GM18861 (cell line): Measurements from ENCODE around the gene ASIC2.

Experiments used
- ATAC-seq: cut with Tn5 transposase; IDR thresholded peaks from one replicate; pipeline ENCODE4 v1.9.1; 2021; ENCODE audit not compliant: unreplicated experiment

ASIC2 gene

DNA sequence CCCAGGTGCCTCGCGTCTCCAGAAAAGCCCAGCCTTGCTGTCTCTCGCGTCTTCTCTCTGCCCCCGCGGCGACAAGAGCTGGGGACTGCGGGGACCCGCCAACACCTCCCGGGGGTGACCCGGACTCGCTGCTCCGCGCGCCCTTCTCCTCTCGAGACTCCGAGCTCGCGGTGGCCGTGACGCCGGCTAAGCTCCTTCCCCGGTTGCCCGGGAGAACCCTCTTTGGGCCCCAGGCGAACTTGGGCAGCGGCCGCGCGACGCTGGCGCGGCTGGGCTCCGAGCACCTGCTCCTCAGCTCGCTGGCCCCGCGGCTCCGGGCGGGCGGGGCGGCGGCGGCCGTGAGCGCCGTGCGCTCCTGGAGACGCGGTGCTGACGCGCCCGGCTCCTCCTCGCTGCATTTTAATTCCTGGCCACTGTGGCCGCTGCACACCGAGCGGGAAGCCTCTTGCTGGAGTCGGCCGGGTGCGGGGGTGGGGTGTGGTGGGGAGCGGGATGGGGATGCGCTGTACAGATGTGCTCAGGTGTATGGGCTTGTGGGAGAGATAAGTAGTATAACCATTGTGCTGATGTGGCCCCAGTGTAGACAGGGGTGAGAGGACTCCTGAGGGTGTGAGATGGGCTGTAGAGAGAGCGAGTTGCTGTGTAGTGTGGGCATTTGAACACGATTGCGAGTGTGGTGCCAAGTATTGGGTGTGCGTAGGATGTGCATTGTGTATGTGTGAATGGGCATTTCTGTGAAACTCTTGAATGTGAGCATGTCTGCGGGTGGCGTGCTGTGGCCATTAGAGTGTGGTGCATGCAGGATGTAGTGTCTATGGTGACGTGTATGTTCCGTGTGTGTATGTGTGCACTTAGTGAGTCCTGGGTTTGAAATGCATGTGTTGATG, at the start of gene ASIC2:
TSS of gene ASIC2 (minus strand) at position 315 of the 887 bp plus-strand sequence.
- no peak for ATAC-seq

GRCh38 chr17:33342025-33342424, 48.9 kb upstream of the ASIC2 start:
- ATAC-seq = no peak

DNA sequence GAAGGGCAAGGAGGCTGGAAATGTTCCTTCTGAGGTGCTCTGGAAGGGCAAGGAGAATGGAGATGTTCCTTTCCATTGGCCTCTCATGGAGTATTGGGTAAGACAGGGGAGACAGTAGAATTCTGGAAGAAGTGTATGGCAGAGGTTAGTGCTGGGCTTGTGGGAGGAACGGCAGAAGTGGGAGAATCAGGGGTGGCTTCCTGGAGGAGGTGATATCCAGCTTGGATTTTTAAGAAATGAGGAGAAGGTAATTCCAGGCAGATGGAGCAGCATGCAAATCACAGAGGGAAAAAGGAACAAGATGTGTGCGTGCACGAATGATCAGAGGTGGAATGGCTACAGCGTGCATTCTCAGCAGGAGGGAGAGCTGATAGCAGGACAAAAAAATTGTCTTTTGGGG, 45.1 kb upstream of the ASIC2 start:
- no peak for ATAC-seq

DNA sequence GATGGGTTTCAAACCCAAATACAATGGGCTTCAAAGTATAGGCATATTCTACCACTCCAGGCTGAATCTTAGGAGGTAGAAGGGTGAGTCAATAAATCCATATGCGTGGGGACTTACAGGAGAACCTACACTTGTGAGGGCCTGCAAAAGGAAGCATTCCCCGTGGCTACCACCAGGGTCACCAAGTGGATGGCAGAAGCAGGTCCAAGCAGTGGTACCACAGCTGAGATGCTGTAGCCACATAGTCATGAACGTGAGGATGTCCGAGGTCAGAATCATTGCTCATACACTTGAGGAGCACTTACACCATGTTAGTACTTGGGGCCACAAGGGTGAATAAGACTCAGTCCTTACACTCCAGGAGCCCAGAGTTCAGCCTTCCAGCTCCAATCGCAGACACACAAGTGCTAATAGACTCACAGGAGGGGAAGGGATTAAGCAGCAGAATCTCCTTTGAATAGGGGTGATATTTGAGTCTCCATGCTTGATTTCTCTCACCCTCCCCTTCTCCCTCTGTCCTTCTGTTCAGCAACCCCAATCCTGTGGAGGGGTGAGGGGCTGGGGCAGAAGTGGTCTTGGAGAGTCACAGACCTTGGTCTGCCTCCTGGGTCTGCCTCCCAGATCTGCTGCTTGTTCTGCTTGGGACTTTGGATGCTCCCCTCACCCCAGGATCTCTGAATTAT, 42.5 kb upstream of the ASIC2 start:
- ATAC-seq = no peak

DNA sequence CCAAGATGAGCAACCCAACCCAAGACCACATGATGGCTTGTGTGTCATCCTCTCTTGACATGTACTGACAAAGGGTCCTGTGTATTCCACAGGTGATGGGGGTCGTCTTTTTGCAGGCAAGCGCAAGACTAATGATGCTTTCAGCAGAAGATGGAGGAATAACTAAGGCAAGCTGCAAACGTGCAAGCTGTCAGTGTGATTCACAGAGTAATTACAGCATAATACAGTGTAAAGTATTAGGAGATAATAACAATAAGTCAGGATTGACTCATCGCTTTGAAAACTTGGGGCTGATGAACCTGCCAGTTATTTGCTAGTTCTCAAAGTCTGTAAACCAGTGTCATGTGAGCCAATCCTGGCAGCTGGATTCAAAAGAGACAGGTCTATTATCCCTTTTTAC, 41.6 kb upstream of the ASIC2 start:
- no peak for ATAC-seq

DNA sequence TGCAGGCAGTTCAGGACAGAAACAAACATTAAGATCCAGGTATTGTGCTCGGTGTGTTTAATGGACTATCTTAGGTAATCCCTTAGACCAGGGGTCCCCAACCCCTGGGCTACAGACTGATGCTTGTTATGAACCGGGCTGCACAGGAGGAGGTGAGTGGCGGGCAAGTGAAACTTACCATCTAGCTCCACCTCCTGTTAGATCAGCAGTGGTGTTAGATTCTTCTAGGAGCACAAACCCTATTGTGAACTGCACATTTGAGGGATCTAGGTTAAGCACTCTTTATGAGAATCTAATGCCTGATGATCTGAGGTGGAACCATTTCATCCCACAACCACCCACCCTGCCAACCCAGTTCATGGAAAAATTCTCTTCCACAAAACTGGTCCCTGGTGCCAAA, 37.8 kb upstream of the ASIC2 start:
- no peak for ATAC-seq

DNA sequence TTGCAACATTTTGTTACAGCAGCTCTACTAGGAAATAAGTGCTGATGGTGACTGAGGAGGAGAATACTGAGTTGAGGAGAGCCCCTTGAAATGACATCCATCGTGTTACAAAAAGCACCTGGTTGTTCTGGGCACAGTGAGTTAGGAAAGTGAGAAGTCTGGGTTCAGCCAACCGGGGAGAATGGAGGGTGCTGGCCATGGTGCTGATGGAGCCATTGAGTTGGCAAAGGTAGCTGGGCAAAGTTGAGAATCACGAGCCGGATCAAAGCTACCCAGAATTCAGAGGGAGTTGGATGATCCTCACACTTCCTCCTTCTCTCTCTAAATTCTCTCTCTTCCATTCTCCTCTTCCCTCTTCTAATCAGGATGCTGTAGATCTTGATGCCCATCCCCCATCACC, 35.0 kb upstream of the ASIC2 start:
- no peak for ATAC-seq

DNA sequence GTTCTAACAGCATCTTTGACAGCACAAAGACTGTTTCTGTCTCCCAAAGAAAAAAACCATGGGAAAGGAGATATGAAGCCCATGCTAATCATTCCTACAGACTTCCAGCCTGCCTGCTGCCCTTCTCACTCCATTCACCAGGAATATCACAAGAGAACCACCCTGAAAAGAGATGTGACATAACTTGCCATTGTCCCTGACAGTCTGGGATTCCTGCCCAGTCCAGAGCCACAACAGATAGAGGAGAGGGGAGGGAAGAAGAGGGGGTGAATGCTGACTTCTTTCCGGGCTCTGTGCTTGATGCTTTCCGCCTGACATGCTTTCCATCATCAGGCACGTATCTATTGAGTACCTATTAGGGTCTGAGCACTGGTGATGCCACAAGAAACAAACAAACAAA, 31.6 kb upstream of the ASIC2 start:
- ATAC-seq = no peak

DNA sequence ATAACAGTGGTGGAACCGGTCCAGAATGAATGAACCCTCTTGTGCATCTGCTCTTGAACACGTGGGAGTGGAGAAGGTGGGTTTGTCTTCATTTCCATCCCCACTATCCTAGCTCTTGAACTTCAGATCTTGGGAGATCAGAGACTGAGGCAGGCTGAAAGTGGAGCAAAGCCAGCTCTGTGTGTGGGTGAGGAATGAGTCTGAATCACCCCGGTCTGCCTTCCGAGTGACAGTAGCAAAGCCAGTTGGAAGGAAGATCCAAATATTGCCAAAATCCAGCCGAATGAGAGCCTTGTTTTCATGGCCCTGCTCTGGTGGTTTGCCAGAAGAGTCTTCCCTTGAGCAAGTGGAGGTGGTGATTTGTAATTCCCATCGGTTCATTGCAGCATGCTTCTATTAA, 29.0 kb upstream of the ASIC2 start:
- no peak for ATAC-seq

DNA sequence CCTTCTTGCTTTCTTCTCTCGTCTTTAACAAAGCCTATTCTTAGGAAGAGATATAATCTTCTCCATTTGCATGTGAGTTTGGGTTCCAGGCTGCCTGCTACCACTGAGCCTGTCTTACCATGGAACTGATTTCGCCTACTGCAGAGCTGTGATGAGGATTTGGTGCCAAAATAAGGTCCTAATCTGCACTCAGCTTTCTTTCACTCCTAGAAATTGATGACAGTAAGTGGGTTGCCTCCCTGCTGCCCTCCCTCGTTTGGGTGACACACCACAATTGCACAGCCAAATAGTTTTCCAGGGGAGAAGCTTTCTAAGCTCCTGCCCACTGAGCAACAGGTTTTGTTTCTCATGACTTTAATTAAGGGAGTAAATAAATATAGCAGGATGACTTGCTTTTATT, 25.1 kb upstream of the ASIC2 start:
- ATAC-seq = no peak

DNA sequence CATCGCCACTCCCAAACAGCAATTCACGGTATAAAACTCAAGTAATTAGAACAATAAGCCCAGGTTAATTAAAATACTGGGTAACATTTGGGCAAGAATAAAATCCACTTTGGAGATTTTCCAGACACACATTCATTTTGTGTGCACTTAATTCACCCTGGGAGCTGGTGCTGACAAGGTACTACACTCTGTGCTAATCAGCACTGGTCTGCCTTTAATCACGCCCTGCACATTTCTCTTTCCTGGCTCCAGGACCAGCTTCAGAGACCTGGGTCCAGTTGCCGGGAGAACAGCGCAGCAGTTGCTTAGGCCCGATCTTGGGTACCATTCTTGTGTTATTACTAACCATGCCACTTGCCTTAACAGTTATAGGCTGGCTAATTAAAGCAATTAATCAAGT, 23.7 kb upstream of the ASIC2 start:
- ATAC-seq = no peak

DNA sequence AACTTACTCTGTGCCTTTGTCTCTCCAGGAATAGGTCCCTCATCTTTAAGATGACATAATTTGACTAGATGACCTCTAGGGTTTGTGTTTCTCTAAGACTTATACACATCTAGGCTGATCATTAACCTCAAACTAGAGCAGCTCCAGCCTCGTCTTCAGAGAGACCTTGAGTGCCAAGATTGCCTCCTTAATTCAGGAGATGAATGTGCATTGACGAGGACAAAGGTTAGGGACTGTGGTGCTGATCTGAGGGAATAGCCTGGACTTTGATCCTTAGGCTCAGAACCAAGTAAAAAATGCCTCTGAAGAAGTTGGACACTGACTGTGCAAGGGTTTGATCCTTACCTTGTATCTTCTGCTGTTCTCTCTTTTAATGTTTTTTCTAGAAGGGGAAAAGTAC, 17.2 kb upstream of the ASIC2 start:
- ATAC-seq = no peak

DNA sequence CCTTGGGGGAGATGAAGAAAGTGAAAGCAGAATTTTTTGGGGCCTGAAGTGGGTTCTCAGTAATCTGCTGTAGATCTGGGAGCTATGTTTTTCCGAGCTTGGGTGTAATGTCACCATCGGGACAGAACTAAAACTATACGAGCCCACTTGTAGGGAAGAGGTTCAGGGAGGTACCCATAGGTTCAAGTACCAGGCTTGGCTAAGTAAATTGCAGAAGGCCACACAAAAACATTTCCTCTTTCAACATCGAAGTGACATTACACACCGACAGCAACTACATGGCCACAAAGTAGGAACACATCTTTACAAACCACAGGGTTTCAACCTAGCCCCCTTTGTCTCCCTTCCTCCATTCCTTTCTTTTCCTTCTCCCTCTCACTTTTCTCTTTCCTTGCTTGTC, 10.2 kb upstream of the ASIC2 start:
- no peak for ATAC-seq

GRCh38 chr17:33302394-33302793, 9.3 kb upstream of the ASIC2 start:
- ATAC-seq = no peak

GRCh38 chr17:33300241-33300640, 7.1 kb upstream of the ASIC2 start:
- no peak for ATAC-seq

DNA sequence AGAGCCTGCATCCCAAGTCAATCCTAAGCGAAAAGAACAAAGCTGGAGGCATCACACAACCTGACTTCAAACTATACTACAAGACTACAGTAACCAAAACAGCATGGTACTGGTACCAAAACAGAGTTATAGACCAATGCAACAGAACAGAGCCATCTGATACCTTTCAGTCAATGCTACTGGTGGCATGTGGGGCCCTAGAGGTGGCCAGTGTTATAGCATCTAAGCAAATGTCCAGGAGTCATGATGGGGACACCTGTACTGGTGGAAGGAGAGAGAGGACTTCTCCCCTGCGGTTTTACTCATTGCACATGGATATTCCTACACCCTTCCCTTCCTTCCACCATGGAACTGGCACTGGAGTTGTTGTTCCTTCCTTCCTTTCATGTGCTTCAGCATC, 6.0 kb upstream of the ASIC2 start:
- no peak for ATAC-seq

DNA sequence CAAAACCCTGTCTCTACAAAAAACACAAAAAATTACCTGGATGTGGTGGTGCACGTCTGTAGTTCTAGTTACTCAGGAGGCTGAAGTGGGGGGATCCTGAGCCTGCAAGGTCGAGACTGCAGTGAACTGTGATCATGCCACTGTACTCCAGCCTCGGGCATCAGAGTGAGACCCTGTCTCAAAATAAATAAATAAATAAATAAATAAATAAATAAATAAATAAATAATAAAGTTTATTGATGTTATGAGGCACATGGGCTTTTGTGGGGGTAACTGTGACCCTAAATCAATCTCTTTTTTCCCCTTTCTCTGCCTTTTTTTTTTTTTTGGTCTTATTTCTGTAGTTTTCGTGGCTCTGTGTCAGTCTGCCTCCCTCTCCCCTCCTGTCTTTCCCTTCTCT, 4.5 kb upstream of the ASIC2 start:
- no peak for ATAC-seq

DNA sequence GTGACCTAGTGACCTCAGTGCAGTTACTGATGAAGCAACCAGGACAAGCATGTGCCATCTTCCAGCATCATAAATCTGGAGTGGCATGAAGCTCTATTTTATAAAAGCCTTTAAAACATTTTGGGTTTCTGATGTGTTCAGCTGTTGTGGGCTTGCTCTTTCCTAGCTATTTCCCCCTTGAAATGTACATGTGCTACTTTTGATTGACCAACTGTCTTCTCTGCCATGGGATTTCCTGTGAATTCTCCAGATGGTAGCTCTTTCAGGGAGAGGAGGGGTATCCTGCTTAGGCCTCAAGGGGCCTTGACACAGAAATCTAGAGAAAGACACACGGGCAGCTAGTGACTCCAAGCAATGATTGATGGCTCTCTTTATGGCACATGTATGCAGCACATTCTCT, 1.9 kb upstream of the ASIC2 start:
- ATAC-seq = no peak

DNA sequence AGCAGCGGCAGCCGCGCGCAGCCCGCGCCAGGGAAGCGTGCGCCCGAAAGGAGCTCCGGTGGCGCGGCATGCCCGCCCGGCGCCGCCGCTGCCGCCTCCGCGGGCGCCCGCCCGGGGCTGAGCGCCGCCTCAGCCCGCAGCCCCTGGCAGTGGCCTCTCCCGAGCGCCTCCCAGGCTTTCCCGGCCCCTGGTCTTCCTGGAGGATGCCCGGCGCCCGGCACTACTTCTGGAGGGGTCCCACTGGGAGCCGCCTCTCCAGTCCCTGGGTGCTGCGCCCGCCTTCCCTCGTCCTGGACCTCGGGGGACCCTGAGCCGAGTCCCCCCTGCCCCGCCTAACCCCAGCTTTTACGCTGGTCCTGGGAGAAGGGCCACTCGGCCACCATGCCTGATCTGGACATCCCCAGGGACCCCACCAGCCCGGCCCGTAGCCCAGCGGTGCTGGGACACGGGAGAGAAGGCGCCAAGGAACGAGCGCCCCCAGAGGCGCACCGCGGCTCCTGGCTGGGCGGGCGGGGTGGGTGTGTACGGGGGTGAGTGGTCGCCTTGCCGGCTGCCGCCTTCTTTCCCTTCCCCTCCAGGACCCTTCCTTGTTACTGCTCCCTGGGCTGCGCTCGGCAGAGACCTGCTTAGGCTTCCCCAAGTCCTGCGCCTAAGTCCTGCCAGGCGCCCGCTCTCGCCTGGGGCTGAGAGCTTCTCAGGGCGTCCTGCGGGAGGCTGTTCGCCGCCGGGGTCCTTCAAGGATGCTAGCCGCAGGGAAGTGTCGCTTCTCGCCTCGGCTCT, 704 bp downstream of the ASIC2 start:
- ATAC-seq = no peak

- no peak for ATAC-seq
Measured at GRCh38 chr17:33291248-33292200, 1.6 kb downstream of the ASIC2 start.

DNA sequence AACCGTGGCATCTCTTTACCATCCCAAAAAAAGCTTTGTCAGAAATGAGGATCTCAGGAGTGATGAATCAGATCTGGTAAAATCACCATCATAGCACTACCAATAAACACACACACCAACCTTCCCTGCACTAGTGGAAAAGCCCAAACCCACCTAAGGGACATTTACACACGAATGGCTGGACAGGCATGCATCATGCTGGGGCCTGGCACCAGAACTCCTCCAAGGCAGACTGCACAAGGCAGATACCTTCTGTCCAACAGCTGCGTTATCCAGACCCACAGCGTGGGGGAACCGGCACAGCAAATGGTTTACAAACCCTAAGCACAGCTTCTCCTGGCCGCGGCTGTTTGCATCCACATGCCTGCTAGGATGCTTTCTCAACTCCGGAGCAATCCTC, 2.8 kb downstream of the ASIC2 start:
- no peak for ATAC-seq
